ENCODE measurements around the gene RNF212.

RNF212 gene

GRCh38 chr4:1045193-1045594 is 68.2 kb downstream of the RNF212 start:
- Histone ChIP-seq H3K27ac (no peak overlapping the region), H3K4me1 (ENCODE audit: control insufficient read depth in 1 of 2, insufficient read depth in 1 of 2, low read depth in 1 of 2, low read length in 1 of 2) (no peaks in the 10 kb centered on the region), H3K4me3 (ENCODE audit: low read depth in 1 of 2, low read length in 1 of 2) (no peak overlapping the region), H3K36me3 (no peaks in the 10 kb centered on the region), H3K9me3 (no peaks in the 10 kb centered on the region), H3K27me3 (peaks cover 58% of the 10 kb centered on the region)
- no peak for TF ChIP-seq CTCF (IDR thresholded peaks at IDR 0.05)

GRCh38 chr4:1044469-1045192 is 68.7 kb downstream of the RNF212 start:
- TF ChIP-seq CTCF (IDR thresholded peaks at IDR 0.05) = no peak
- no peaks in the 10 kb centered on the region for H3K36me3 ChIP-seq
- H3K4me1 ChIP-seq (ENCODE audit: control insufficient read depth in 1 of 2, insufficient read depth in 1 of 2, low read depth in 1 of 2, low read length in 1 of 2) = no peaks in the 10 kb centered on the region
- H3K4me3 ChIP-seq (ENCODE audit: low read depth in 1 of 2, low read length in 1 of 2) = no peak overlapping the region
- H3K27ac ChIP-seq = no peak overlapping the region
- no peaks in the 10 kb centered on the region for H3K9me3 ChIP-seq
- H3K27me3 ChIP-seq = peaks cover 58% of the 10 kb centered on the region

GRCh38 chr4:1043651-1044468 is 69.5 kb downstream of the RNF212 start:
- no peaks in the 10 kb centered on the region for H3K9me3 ChIP-seq
- no peak overlapping the region for H3K27ac ChIP-seq
- peaks cover 56% of the 10 kb centered on the region for H3K27me3 ChIP-seq
- no peaks in the 10 kb centered on the region for H3K4me1 ChIP-seq (ENCODE audit: control insufficient read depth in 1 of 2, insufficient read depth in 1 of 2, low read depth in 1 of 2, low read length in 1 of 2)
- H3K4me3 ChIP-seq (ENCODE audit: low read depth in 1 of 2, low read length in 1 of 2) = no peak overlapping the region
- no peaks in the 10 kb centered on the region for H3K36me3 ChIP-seq
- TF ChIP-seq CTCF (IDR thresholded peaks at IDR 0.05) = no peak

GRCh38 chr4:1043162-1043561 is 70.2 kb downstream of the RNF212 start:
- no peaks in the 10 kb centered on the region for H3K4me1 ChIP-seq (ENCODE audit: control insufficient read depth in 1 of 2, insufficient read depth in 1 of 2, low read depth in 1 of 2, low read length in 1 of 2)
- no peaks in the 10 kb centered on the region for H3K9me3 ChIP-seq
- no peaks in the 10 kb centered on the region for H3K36me3 ChIP-seq
- no peak overlapping the region for H3K4me3 ChIP-seq (ENCODE audit: low read depth in 1 of 2, low read length in 1 of 2)
- no peak for TF ChIP-seq CTCF (IDR thresholded peaks at IDR 0.05)
- H3K27me3 ChIP-seq = peaks cover 51% of the 10 kb centered on the region
- H3K27ac ChIP-seq = no peak overlapping the region

GRCh38 chr4:1042352-1043055 is 70.9 kb downstream of the RNF212 start:
- no peak overlapping the region for H3K4me3 ChIP-seq (ENCODE audit: low read depth in 1 of 2, low read length in 1 of 2)
- H3K36me3 ChIP-seq = no peaks in the 10 kb centered on the region
- H3K4me1 ChIP-seq (ENCODE audit: control insufficient read depth in 1 of 2, insufficient read depth in 1 of 2, low read depth in 1 of 2, low read length in 1 of 2) = no peaks in the 10 kb centered on the region
- TF ChIP-seq CTCF (IDR thresholded peaks at IDR 0.05) = no peak
- H3K27ac ChIP-seq = no peak overlapping the region
- no peaks in the 10 kb centered on the region for H3K9me3 ChIP-seq
- peaks cover 45% of the 10 kb centered on the region for H3K27me3 ChIP-seq

Data from neutrophil (primary cell).